GM19240 (cell line): ENCODE data around the gene NFS1.
"Not testable (repeated sequence)": the region's sequence is repeated elsewhere in the genome, so short reads cannot be mapped to it uniquely, and the experiment has no call there.

ENCODE experiments used
- DNase-seq: peaks from one replicate; pipeline ENCODE4 v3.0.0; 2011; ENCODE audit warnings: low spot score; ENCODE audit not compliant: insufficient read length

The NFS1 gene

GRCh38 chr20:35729836-35730582 lies 30.9 kb upstream of the NFS1 start:
- DNase-seq: no peak

GRCh38 chr20:35729283-35729807 lies 30.2 kb upstream of the NFS1 start:
- no peak for DNase-seq

- no peak for DNase-seq
These were observed 27.9 kb upstream of the NFS1 start for GRCh38 chr20:35726842-35727711.

- no peak for DNase-seq
These were observed 25.4 kb upstream of the NFS1 start for GRCh38 chr20:35724321-35725230.

GRCh38 chr20:35723652-35724320 lies 24.6 kb upstream of the NFS1 start:
- DNase-seq: not testable (repeated sequence)

- DNase-seq: not testable (repeated sequence)
These were observed 24.1 kb upstream of the NFS1 start for GRCh38 chr20:35723275-35723639.

- no peak for DNase-seq
These were observed 22.5 kb upstream of the NFS1 start for GRCh38 chr20:35721621-35722020.

GRCh38 chr20:35721219-35721618 lies 22.1 kb upstream of the NFS1 start:
- DNase-seq: no peak

- no peak for DNase-seq
These were observed 21.3 kb upstream of the NFS1 start for GRCh38 chr20:35720165-35721123.

- DNase-seq: no peak
These were observed 20.6 kb upstream of the NFS1 start for GRCh38 chr20:35719717-35720116.

- DNase-seq: no peak
These were observed 20.0 kb upstream of the NFS1 start for GRCh38 chr20:35718972-35719635.

- not testable (repeated sequence) for DNase-seq
These were observed 19.2 kb upstream of the NFS1 start for GRCh38 chr20:35718321-35718720.

- no peak for DNase-seq
These were observed 17.2 kb upstream of the NFS1 start for GRCh38 chr20:35716330-35716729.

GRCh38 chr20:35715652-35716051 lies 16.5 kb upstream of the NFS1 start:
- no peak for DNase-seq

- no peak for DNase-seq
These were observed 15.0 kb upstream of the NFS1 start for GRCh38 chr20:35714127-35714526.

GRCh38 chr20:35713120-35713519 lies 14.0 kb upstream of the NFS1 start:
- not testable (repeated sequence) for DNase-seq

- DNase-seq: no peak
These were observed 12.5 kb upstream of the NFS1 start for GRCh38 chr20:35711588-35712209.

- DNase-seq: no peak
These were observed 11.9 kb upstream of the NFS1 start for GRCh38 chr20:35710884-35711587.
